ENCODE data around the gene PLEKHA6. TPM values are rescaled to one million over a fixed set of nuclear protein-coding genes. Genes with fewer than 3 reads are reported as not detected.

PLEKHA6 gene
- total and polyA plus RNA-seq, 2 of the 4 experiments (the other 2 are of a cell fraction): 8.2 to 19.9 TPM

DNA sequence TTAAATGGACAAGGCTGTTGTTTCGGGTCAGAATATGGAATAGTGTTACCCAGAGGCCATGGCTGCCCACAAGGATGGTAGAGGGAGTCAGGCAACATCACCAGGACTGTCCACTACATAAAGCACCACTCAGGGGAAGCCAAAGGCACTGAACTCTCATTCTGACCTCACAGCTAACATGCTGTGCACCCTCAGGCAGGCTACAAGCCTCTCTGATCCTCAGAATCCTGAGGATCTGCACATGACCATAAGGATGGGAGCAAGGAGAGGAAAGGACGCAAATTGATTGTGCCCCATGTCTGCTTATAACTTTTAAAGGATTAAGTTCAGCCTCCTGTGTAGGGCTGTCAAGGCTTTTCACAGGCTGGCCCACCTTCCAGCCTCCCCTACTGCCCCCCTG is 38.7 kb downstream of the PLEKHA6 start:
- POLR2A ChIA-PET (ENCODE audit: unreplicated experiment): no interaction called here

More for the DNA sequence above, 38.7 kb downstream of the PLEKHA6 start:
- H3K4me3 ChIP-seq (ENCODE audit: insufficient read depth, low read depth, low read length): no peak overlapping the region
- peak overlapping the region; percentile 94 for H4K8ac ChIP-seq (ENCODE audit: low read depth in 2 of 2, low read length in 2 of 2)
- no peak for TF ChIP-seq RAD21 (IDR thresholded peaks at IDR 0.05; ENCODE audit: low read length)
- TF ChIP-seq NFE2L2 (IDR thresholded peaks at IDR 0.05; ENCODE audit: low read depth, low read length): no peak
- TF ChIP-seq MAFK (IDR thresholded peaks at IDR 0.05; ENCODE audit: low read depth, low read length): no peak
- TF ChIP-seq MAZ (IDR thresholded peaks at IDR 0.05; ENCODE audit: borderline replicate concordance, low read depth, low read length): no peak
- no peak for TF ChIP-seq BHLHE40 (IDR thresholded peaks at IDR 0.05; ENCODE audit: low read depth, low read length)
- no peak for TF ChIP-seq SMC3 (IDR thresholded peaks at IDR 0.05; ENCODE audit: low read depth, low read length)
- peak overlapping the region; percentile 99 for H3K23ac ChIP-seq (ENCODE audit: low read depth, low read length)
- peaks cover 34% of the 10 kb centered on the region for H3K9me1 ChIP-seq (ENCODE audit: insufficient read depth, low read length)
- H2BK15ac ChIP-seq (ENCODE audit: low read depth, low read length): peak overlapping the region; percentile 98; the same call in 2 of the 3 replicates
- H2BK20ac ChIP-seq (ENCODE audit: low read depth, low read length): peak overlapping the region; percentile 99
- peak overlapping the region; percentile 89 for H2AK9ac ChIP-seq (replicated peaks; ENCODE audit: low read depth, low read length, poor library complexity)
- peak overlapping the region; percentile 98 for H3K14ac ChIP-seq (replicated peaks; ENCODE audit: low read depth, low read length)
- ATAC-seq (ENCODE audit: low read depth): no peak
- H3K4ac ChIP-seq (ENCODE audit: low read depth, low read length): peak overlapping the region; percentile 99
- H3K27me3 ChIP-seq (ENCODE audit: control insufficient read depth, insufficient read depth, low read length): no peaks in the 10 kb centered on the region
- intact Hi-C loops (cut with micrococcal nuclease) (no loop called here), dilution Hi-C loops (cut with HindIII; ENCODE audit: low sequenced_read_pairs, unreplicated experiment) (no loop called here), in situ Hi-C loops (cut with MboI; ENCODE audit: low sequenced_read_pairs) (no loop called here)
- H2BK5ac ChIP-seq (ENCODE audit: low read depth, low read length, poor library complexity, severe bottlenecking): peak overlapping the region; percentile 96
- CTCF ChIA-PET: interaction anchor here (1.0 to 1.8 kb wide), 2 partner anchors 43 to 62 kb away, joined by 3 to 9 read pairs; no protein-coding TSS in a partner anchor
- H2BK120ac ChIP-seq (ENCODE audit: low read depth, low read length): peak overlapping the region; percentile 100
- no peaks in the 10 kb centered on the region for H4K20me1 ChIP-seq (ENCODE audit: insufficient read depth, low read length)
- no peak overlapping the region for H2AFZ ChIP-seq (replicated peaks; ENCODE audit: low read length, poor library complexity)
- H3K36me3 ChIP-seq (ENCODE audit: control insufficient read depth, insufficient read depth, low read length): no peaks in the 10 kb centered on the region
- BruUV-seq (replicated peaks): no TSS peak
- peak overlapping the region; percentile 92 for H3K18ac ChIP-seq (ENCODE audit: low read depth, low read length)
- H3K9me3 ChIP-seq (ENCODE audit: control insufficient read depth, insufficient read depth, low read length): no peaks in the 10 kb centered on the region
- H4K91ac ChIP-seq (ENCODE audit: insufficient read depth, low read depth, low read length): peak overlapping the region; percentile 99
- peak overlapping the region; percentile 77 for H4K5ac ChIP-seq (ENCODE audit: low read depth, low read length)
- peak overlapping the region; percentile 45 for H3K56ac ChIP-seq (ENCODE audit: extremely low read depth, insufficient read depth, low read length)
- H3K27ac ChIP-seq (ENCODE audit: insufficient read depth, low read length): peak overlapping the region; percentile 93
- peak overlapping the region; percentile 47 for H3K9ac ChIP-seq (ENCODE audit: low read depth, low read length)
- peak overlapping the region; percentile 99 for H2AK5ac ChIP-seq (ENCODE audit: low read depth, low read length)
- WGBS, 2 experiments (ENCODE audit: extremely low coverage in 2 of 2, insufficient read length in 1 of 2): no CpG with 5 or more reads among the region's 2 CpGs
- H3K79me1 ChIP-seq (ENCODE audit: low read depth in 1 of 2, low read length in 2 of 2): peaks cover 0 to 9% of the 10 kb centered on the region in 2 experiments; a peak in 2 of 4 replicates
- H3K4me2 ChIP-seq (ENCODE audit: low read depth, low read length): no peak overlapping the region
- H3K4me1 ChIP-seq (ENCODE audit: control insufficient read depth, insufficient read depth, low read length): peaks cover 38% of the 10 kb centered on the region
- DNase-seq: no peak

Measured in IMR-90 (cell line).